BE2C (cell line): ENCODE data around the gene UVSSA.

Experiments used
- DNase-seq: peaks from one replicate; pipeline ENCODE4 v3.0.0-alpha.2; 2020
- H3K27me3 ChIP-seq: fragments of 250-450 bp; sonication (Bioruptor Pico); 2 replicates; pipeline ENCODE4 v1.5.1; 2020; ENCODE audit warnings: mild to moderate bottlenecking
- H3K36me3 ChIP-seq: fragments of 250-450 bp; sonication (Bioruptor Pico); 2 replicates; pipeline ENCODE4 v1.5.1; 2020; ENCODE audit warnings: mild to moderate bottlenecking
- H3K4me1 ChIP-seq: fragments of 250-450 bp; sonication (Bioruptor Pico); 2 replicates; pipeline ENCODE4 v1.5.1; 2020
- H3K4me3 ChIP-seq: 2 replicates; pipeline ENCODE4 v1.5.1; 2011; ENCODE audit warnings: low read depth, low read length
- H3K9me3 ChIP-seq: fragments of 250-450 bp; sonication (Bioruptor Pico); 2 replicates; pipeline ENCODE4 v1.5.1; 2020
- CTCF ChIP-seq: IDR thresholded peaks from 2 replicates; pipeline ENCODE4 v1.5.1; 2012; ENCODE audit warnings: mild to moderate bottlenecking, low read depth, low read length

The UVSSA gene

GRCh38 chr4:1373892-1374705 is 27.1 kb downstream of the UVSSA start:
- Histone ChIP-seq H3K36me3 (no peaks in the 10 kb centered on the region), H3K4me3 (no peak overlapping the region), H3K4me1 (no peaks in the 10 kb centered on the region), H3K9me3 (no peaks in the 10 kb centered on the region), H3K27me3 (no peaks in the 10 kb centered on the region)
- no peak for TF ChIP-seq CTCF
- DNase-seq = peak; percentile 9

GRCh38 chr4:1374706-1375045 is 27.7 kb downstream of the UVSSA start:
- no peak for TF ChIP-seq CTCF
- Histone ChIP-seq H3K4me3 (no peak overlapping the region), H3K27me3 (no peaks in the 10 kb centered on the region), H3K36me3 (no peaks in the 10 kb centered on the region), H3K9me3 (no peaks in the 10 kb centered on the region), H3K4me1 (no peaks in the 10 kb centered on the region)
- DNase-seq = no peak

GRCh38 chr4:1375051-1375721 is 28.2 kb downstream of the UVSSA start:
- Histone ChIP-seq H3K4me1 (no peaks in the 10 kb centered on the region), H3K36me3 (no peaks in the 10 kb centered on the region), H3K27me3 (no peaks in the 10 kb centered on the region), H3K4me3 (no peak overlapping the region), H3K9me3 (no peaks in the 10 kb centered on the region)
- TF ChIP-seq CTCF = no peak
- DNase-seq = peak; percentile 7

- peak; percentile 3 for DNase-seq
- Histone ChIP-seq H3K27me3 (no peaks in the 10 kb centered on the region), H3K36me3 (no peaks in the 10 kb centered on the region), H3K4me3 (no peak overlapping the region), H3K9me3 (no peaks in the 10 kb centered on the region), H3K4me1 (no peaks in the 10 kb centered on the region)
- no peak for TF ChIP-seq CTCF
Observed at GRCh38 chr4:1375761-1376322, 28.8 kb downstream of the UVSSA start.

GRCh38 chr4:1376391-1376840 is 29.4 kb downstream of the UVSSA start:
- no peak for TF ChIP-seq CTCF
- H3K36me3 ChIP-seq = no peaks in the 10 kb centered on the region
- no peaks in the 10 kb centered on the region for H3K27me3 ChIP-seq
- DNase-seq = peak; percentile 12
- no peak overlapping the region for H3K4me3 ChIP-seq
- H3K4me1 ChIP-seq = no peaks in the 10 kb centered on the region
- no peaks in the 10 kb centered on the region for H3K9me3 ChIP-seq
